Activated T-cell treated with anti-CD3 and anti-CD28 coated beads, Interleukin-2, amount 50 U/mL, for 48 hours (primary cell): ENCODE measurements around the gene STYXL1.

ENCODE experiments used
- DNase-seq, 2 experiments: peaks; one replicate each; pipeline ENCODE4 v3.0.0-alpha.2; 2020

The STYXL1 gene

DNA sequence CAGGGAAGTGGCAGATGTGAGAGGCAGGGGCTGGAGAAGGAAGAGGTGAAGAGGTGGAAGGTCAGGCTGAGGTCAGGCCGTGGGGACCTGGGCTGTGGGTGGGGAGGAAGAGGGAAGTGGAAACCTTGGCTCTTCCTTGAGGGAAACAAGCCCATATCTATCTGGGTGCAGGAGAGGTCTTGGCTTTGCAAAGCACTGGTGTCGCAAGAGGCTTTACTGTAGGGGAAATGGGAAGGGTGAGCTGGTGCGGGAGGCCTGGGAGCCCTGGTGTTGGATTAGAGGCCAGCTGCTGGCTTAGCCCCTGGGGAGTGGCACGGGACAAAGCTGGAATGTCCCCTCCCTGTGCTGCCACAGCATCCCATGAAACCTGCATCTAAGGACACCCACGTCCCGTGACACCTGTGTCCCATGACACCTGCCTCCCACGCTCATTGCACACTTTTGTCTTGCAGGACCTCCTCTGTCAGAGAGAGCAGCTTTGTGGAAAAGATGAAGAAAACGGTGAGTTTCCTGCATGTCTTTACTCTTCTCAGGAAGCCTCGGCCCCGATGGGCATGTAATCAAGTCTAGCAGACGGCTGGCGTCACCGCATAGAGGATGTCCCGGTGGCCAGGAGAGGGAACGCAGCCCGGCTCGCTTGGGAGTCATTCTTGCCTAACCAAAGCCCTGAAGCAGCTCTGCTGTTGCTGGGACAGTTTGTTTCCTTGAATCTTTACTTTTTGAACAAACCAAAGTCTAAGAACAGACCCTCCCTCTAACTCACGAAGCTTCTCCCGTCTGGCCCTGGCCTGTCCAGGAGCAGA, 75.6 kb downstream of the STYXL1 start:
- no peak for DNase-seq

- DNase-seq, result no peak
Observed at GRCh38 chr7:75971309-75971960, 76.4 kb downstream of the STYXL1 start.

GRCh38 chr7:75969704-75970498, 77.9 kb downstream of the STYXL1 start:
- no peak for DNase-seq

- no peak for DNase-seq
Observed at GRCh38 chr7:75969182-75969581, 78.6 kb downstream of the STYXL1 start.

GRCh38 chr7:75968561-75969001, 79.2 kb downstream of the STYXL1 start:
- DNase-seq, result no peak

- no peak for DNase-seq
Observed at GRCh38 chr7:75968012-75968411, 79.8 kb downstream of the STYXL1 start.

GRCh38 chr7:75967487-75967997, 80.3 kb downstream of the STYXL1 start:
- no peak for DNase-seq

- no peak for DNase-seq
Observed at GRCh38 chr7:75967055-75967454, 80.7 kb downstream of the STYXL1 start.

GRCh38 chr7:75966190-75966961, 81.4 kb downstream of the STYXL1 start:
- no peak for DNase-seq

DNA sequence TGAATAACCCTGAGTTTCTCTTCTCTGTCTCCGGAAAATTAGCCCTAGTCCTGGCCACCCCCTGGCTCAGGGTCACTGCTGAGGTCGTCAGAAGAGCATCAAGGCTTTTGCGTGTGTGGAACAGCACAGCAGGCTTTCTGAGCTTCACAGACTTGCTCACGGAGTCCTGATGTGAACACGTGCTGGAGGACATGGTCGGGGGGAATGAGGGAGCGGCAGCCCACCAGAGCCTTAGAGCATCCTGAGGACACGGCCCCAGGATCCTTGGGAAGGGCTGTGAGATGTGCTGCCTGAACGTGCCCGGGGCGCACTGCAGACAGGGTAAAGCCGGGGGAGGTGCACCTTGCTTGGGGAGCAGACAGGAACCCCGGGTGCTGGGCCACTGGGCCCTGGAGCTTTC, 82.2 kb downstream of the STYXL1 start:
- no peak for DNase-seq

DNA sequence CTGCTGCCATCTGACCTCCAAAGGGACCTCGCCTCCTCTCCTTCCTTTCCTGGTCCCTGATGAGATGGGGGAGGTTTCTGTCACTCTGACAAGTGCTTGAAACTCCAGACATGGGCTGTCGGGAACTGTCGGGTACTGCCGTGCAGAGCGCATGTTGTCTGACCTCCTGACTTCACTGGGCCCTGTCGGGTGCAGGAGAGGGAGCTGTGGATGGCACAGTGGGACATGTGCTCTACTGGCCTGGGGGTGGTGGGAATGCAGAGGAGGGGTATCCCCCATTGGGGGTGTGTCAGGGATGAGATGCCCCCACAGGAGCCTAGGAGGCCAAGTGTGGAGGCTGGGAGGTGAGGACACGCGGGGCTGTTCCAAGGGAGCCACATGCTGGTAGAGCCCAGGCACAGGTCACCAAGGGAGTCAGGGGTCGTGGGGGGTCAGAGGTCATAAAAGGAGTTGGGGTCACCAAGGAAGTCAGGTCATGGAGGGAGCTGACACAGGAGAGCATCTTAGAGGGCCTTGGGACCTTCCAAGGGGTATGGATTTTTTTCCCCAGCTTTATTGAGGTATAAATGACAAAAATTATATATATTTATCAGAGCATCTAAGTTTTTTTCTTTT, 84.3 kb downstream of the STYXL1 start:
- no peak for DNase-seq

- DNase-seq, result no peak
Observed at GRCh38 chr7:75962607-75963380, 85.0 kb downstream of the STYXL1 start.

GRCh38 chr7:75961218-75961617, 86.6 kb downstream of the STYXL1 start:
- no peak for DNase-seq

GRCh38 chr7:75960372-75960771, 87.4 kb downstream of the STYXL1 start:
- DNase-seq, result no peak

DNA sequence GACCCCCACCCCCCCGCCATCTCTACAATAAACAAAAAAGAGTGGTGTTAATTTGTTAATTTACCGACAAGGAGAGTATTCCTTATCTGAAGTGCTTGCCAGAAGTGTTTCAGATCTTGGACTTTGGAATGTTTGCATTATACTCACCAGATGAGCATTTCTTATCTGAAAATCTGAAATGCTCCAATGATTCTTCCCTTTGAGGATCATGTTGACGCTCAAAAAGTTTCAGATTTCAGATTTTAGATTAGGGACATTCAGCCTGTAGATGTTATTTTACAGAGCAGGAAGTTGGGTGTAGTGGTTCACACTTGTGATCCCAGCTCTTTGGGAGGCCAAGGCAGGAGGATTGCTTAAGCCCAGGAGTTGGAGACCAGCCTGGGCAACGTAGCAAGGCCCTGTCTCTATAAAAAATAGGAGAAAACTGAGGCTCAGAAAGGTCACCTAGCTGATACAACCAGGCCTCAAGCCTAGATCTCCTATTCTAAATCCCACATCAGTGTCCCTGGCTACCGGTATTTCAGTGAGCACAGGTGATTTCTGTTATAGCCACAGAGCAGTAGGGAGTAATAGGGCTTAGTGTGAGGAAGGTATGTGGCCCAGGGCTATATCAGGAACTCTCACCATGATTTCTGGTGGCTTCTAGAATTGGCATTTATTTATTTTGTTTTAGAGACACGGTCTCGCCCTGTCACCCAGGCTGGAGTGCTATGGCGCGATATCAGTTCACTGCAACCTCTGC, 88.8 kb downstream of the STYXL1 start:
- no peak for DNase-seq

DNA sequence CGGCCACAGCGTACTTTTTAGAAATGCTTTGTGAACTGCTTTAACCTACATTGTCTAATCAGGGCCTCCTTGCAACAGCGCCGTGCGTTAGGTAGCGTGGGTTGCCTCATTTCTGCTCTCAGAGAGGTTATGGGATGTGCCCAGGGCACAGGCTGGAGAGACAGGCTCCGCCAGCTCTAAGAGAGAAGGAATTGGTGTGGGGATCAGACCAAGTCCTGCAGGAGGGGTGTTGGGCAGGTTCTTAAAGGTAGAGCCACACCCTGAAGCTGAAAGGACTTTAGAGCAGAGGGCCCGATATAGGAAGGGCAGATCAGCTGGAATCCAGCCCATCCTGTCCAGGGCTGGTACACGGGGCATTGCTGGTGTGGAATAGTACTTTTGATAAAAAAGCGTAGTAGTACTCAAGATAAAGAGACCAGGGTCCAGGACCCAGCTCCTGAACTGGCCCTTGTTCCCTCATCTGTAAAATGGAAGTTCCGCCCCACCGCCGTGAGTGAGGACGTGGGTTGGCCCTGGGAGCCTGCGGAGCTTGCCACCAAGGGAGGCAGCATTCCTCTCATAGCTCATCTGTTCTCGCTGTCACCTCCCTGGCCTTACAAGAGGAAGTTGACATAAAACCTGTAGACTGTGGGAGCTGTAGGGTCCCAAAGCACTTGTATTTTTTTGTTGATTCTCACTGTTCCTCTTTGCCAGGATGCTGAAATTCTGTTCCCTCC, 90.6 kb downstream of the STYXL1 start:
- DNase-seq, result no peak

DNA sequence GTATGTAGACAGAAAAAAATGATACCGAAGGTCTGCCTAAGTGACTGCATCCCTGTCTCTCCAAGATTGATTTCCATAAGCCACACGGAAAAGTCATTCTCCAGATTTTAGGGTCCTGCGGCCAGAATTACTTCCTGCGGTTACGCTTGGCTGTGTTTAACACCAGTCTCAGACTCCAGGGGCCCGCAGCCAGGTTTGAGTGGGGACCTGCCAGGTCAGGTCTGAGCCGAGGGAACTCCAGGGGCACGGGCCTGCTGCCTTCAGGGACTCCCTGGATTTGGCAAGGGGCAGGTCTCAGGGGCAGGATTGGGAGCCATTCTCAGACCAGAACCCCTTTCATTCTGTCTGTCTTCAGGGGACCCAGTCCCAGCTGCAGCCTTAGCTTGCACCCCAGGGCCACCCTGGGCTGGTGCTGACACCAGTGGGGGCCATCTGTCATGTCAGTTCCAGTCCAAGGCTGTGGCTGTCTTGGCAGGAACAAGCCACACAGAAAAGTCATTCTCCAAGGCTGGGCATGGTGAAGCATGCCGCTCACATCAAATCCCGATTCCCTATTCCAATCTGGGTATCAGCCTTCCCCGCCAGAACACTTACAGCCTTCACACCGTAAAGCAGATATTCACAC, 92.4 kb downstream of the STYXL1 start:
- DNase-seq, result no peak

GRCh38 chr7:75953931-75954330, 93.9 kb downstream of the STYXL1 start:
- DNase-seq, result no peak

DNA sequence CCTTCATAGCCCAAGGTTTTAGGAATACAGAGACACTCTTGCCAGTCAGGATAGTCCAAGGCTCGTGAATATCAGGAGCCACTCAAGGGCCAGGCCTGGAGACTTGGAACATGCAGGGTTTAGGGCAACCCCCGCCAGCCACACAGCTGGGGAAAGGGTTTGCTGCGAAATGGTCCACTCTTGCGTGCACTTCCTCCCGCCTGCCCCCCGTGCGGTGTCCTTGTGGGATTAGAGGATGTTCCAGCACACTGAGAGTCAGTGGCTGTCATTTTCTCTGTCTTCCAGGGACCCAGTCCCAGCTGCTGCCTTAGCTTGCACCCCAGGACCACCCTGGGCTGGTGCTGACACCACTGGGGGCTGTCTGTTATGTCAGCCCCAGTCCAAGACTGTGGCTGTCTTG, 94.4 kb downstream of the STYXL1 start:
- no peak for DNase-seq
